SK-N-SH (cell line): ENCODE data around the gene MYD88. TPM values are rescaled to one million over a fixed set of nuclear protein-coding genes. Genes with fewer than 3 reads are reported as not detected.

Experiments used
- CTCF ChIA-PET: fragments of 300-600, 350-600 bp; formaldehyde crosslinking; extraction: SDS; loops from one replicate; lab custom pipeline; 2021; lab: Yijun Ruan, JAX
- POLR2A ChIA-PET: fragments of 350-600 bp; sonication (Branson Sonifier 250); formaldehyde crosslinking; extraction: SDS; loops from one replicate; lab custom pipeline; 2020; ENCODE audit warnings: antibody characterized with exemption, inconsistent platforms; lab: Yijun Ruan, JAX
- DNase-seq: peaks from one replicate; pipeline ENCODE4 v3.0.0; 2012
- H2AFZ ChIP-seq: fragments of 200-600 bp; sonication (generic); 2 replicates; pipeline ENCODE4 v1.8.1; 2016; ENCODE audit warnings: antibody characterized with exemption, mild to moderate bottlenecking, low read depth
- H3F3A ChIP-seq: fragments of 200-600 bp; sonication (generic); replicated peaks from 2 replicates; pipeline ENCODE3; 2016; ENCODE audit warnings: antibody characterized with exemption, mild to moderate bottlenecking; ENCODE audit not compliant: insufficient read depth
- H3K27ac ChIP-seq, 2 experiments: fragments of 200-500 bp in 1 of 2; fragments of 200-600 bp in 1 of 2; sonication (Bioruptor generic) in 1 of 2; sonication (generic), shearing (Covaris generic) in 1 of 2; 2 replicates each; pipeline versions ENCODE4 v1.5.1 to v1.6.1; 2014 to 2016; ENCODE audit warnings: low read depth in 2 of 2, inconsistent platforms in 1 of 2, low read length in 1 of 2, mild to moderate bottlenecking in 1 of 2, mixed read lengths in 1 of 2
- H3K27me3 ChIP-seq: fragments of 200-600 bp; sonication (generic), shearing (Covaris generic); 2 replicates; pipeline ENCODE4 v1.6.1; 2016; ENCODE audit warnings: mixed run types; ENCODE audit not compliant: insufficient read depth
- H3K36me3 ChIP-seq, 2 experiments: fragments of 200-500 bp in 1 of 2; fragments of 200-600 bp in 1 of 2; sonication (Bioruptor generic) in 1 of 2; sonication (generic) in 1 of 2; replicated peaks in 1 of 2; 2 replicates each; pipeline versions ENCODE3 to v1.5.1; 2014 to 2016; ENCODE audit warnings: low read length in 1 of 2, mild to moderate bottlenecking in 1 of 2; ENCODE audit not compliant: insufficient read depth in 2 of 2, control insufficient read depth in 1 of 2
- H3K4me1 ChIP-seq, 2 experiments: fragments of 200-500 bp in 1 of 2; fragments of 200-600 bp in 1 of 2; sonication (Bioruptor generic) in 1 of 2; sonication (generic), shearing (Covaris generic) in 1 of 2; 2 replicates each; pipeline versions ENCODE4 v1.5.1 to v1.6.1; 2014 to 2016; ENCODE audit warnings: low read depth in 1 of 2, low read length in 1 of 2, mixed run types in 1 of 2; ENCODE audit not compliant: insufficient read depth in 2 of 2, control insufficient read depth in 1 of 2
- H3K4me2 ChIP-seq: fragments of 200-600 bp; sonication (generic), shearing (Covaris generic); 2 replicates; pipeline ENCODE4 v1.6.1; 2017; ENCODE audit warnings: mixed run types
- H3K4me3 ChIP-seq, 2 experiments: fragments of 200-500 bp in 1 of 2; fragments of 200-600 bp in 1 of 2; sonication (Bioruptor generic) in 1 of 2; sonication (generic), shearing (Covaris generic) in 1 of 2; 2 replicates each; pipeline versions ENCODE4 v1.5.1 to v1.8.1; 2014 to 2016; ENCODE audit warnings: low read depth in 2 of 2, inconsistent platforms in 1 of 2, low read length in 1 of 2, mild to moderate bottlenecking in 1 of 2, mixed read lengths in 1 of 2, moderate library complexity in 1 of 2
- H3K79me2 ChIP-seq: fragments of 200-600 bp; sonication (generic); 2 replicates; pipeline ENCODE4 v1.8.1; 2017; ENCODE audit warnings: mild to moderate bottlenecking; ENCODE audit not compliant: insufficient read depth
- H3K9ac ChIP-seq: fragments of 200-600 bp; sonication (generic); 2 replicates; pipeline ENCODE4 v1.6.1; 2017; ENCODE audit warnings: mixed run types
- H3K9me2 ChIP-seq: fragments of 200-600 bp; sonication (generic); 2 replicates; pipeline ENCODE4 v1.6.1; 2017; ENCODE audit warnings: mixed run types
- H3K9me3 ChIP-seq: fragments of 200-600 bp; sonication (generic); 2 replicates; pipeline ENCODE4 v1.6.1; 2017; ENCODE audit warnings: mixed run types, mild to moderate bottlenecking, moderate library complexity
- H4K20me1 ChIP-seq: fragments of 200-600 bp; sonication (generic); 2 replicates; pipeline ENCODE4 v1.6.1; 2017; ENCODE audit warnings: mild to moderate bottlenecking, mixed run types; ENCODE audit not compliant: insufficient read depth
- CHD2 ChIP-seq: fragments of 150-350 bp; IDR thresholded peaks from 2 replicates; pipeline ENCODE4 v1.6.1; 2018; ENCODE audit warnings: low read length; ENCODE audit not compliant: partially characterized antibody
- ELF1 ChIP-seq: IDR thresholded peaks from 2 replicates; pipeline ENCODE4 v1.4.0; 2012
- EP300 ChIP-seq, 2 experiments: IDR thresholded peaks; 2 replicates each; pipeline versions ENCODE4 v1.4.0 to v1.6.1; 2012; ENCODE audit warnings: borderline replicate concordance in 1 of 2, low read depth in 1 of 2, low read length in 1 of 2
- FOSL2 ChIP-seq: IDR thresholded peaks from 2 replicates; pipeline ENCODE4 v1.4.0; 2012; ENCODE audit warnings: low read depth, mild to moderate bottlenecking, moderate library complexity, borderline replicate concordance
- FOXJ3 ChIP-seq: sonication (generic); formaldehyde crosslinking; IDR thresholded peaks from 2 replicates; pipeline ENCODE4 v1.5.1; 2020; ENCODE audit warnings: mild to moderate bottlenecking, missing genetic modification reagents
- GABPA ChIP-seq: IDR thresholded peaks from 2 replicates; pipeline ENCODE4 v1.4.0; 2012; ENCODE audit warnings: low read depth, mild to moderate bottlenecking
- GATA2 ChIP-seq: sonication (generic); formaldehyde crosslinking; IDR thresholded peaks from 2 replicates; pipeline ENCODE4 v1.5.0; 2020; ENCODE audit warnings: mild to moderate bottlenecking, missing genetic modification reagents
- JUND ChIP-seq: IDR thresholded peaks from 2 replicates; pipeline ENCODE4 v1.4.0; 2012
- MEF2A ChIP-seq: IDR thresholded peaks from 2 replicates; pipeline ENCODE4 v1.4.0; 2012; ENCODE audit warnings: low read depth, borderline replicate concordance
- MXI1 ChIP-seq: IDR thresholded peaks from 2 replicates; pipeline ENCODE4 v1.6.1; 2012; ENCODE audit warnings: mild to moderate bottlenecking, low read depth, low read length, improper control_type of control experiment
- NFIC ChIP-seq: IDR thresholded peaks from 2 replicates; pipeline ENCODE4 v1.4.0; 2012; ENCODE audit warnings: borderline replicate concordance
- RAD21 ChIP-seq: IDR thresholded peaks from 2 replicates; pipeline ENCODE4 v1.6.1; 2012; ENCODE audit warnings: mild to moderate bottlenecking, low read length
- REST ChIP-seq: IDR thresholded peaks from 2 replicates; pipeline ENCODE4 v1.6.1; 2012; ENCODE audit warnings: mild to moderate bottlenecking, low read depth, low read length, moderate library complexity
- RFX5 ChIP-seq: IDR thresholded peaks from 2 replicates; pipeline ENCODE4 v1.6.1; 2012; ENCODE audit warnings: mild to moderate bottlenecking, improper control_type of control experiment, low read length
- TAF1 ChIP-seq: IDR thresholded peaks from 2 replicates; pipeline ENCODE4 v1.6.1; 2012; ENCODE audit warnings: low read depth, mild to moderate bottlenecking, low read length, moderate library complexity, borderline replicate concordance
- TEAD4 ChIP-seq: IDR thresholded peaks from 2 replicates; pipeline ENCODE4 v1.4.0; 2012; ENCODE audit warnings: mild to moderate bottlenecking, borderline replicate concordance; ENCODE audit not compliant: insufficient read depth
- ZBTB33 ChIP-seq: IDR thresholded peaks from 2 replicates; pipeline ENCODE4 v1.4.0; 2012; ENCODE audit warnings: low read depth, borderline replicate concordance
- WGBS: methylation state at CpG from one replicate; pipeline ENCODE4 v1.1.6; 2017; ENCODE audit warnings: low lambda C conversion rate; 5-methylcytosine and 5-hydroxymethylcytosine counted together
- polyA plus RNA-seq, 3 experiments: library from polyadenylated mRNA; depleted of rRNA; stranded (reverse); fragments of >200 nt; gene quantifications; 2 replicates each; pipeline ENCODE4 v1.2.3, GENCODE V29; 2012
- TF ChIP-seq, protein P1 (sequence below): fragments of 150-350 bp; IDR thresholded peaks from 2 replicates; pipeline ENCODE4 v1.6.1; 2017; ENCODE audit warnings: antibody characterized with exemption, low read length, low read depth, borderline replicate concordance
- TF ChIP-seq, protein P2 (sequence below): IDR thresholded peaks from 2 replicates; pipeline ENCODE4 v1.4.0; 2012; ENCODE audit warnings: low read depth

Gene MYD88
- polyA plus RNA-seq, 1 of the 3 experiments (the other 2 are of a cell fraction): 24.0 TPM

- no peaks in the 10 kb centered on the region for H3K9me3 ChIP-seq
- H3K27ac ChIP-seq: no peak overlapping the region
- H3K4me2 ChIP-seq: no peak overlapping the region
- no peak overlapping the region for H2AFZ ChIP-seq
- H3K79me2 ChIP-seq: peaks cover 18% of the 10 kb centered on the region
- peaks cover 2% of the 10 kb centered on the region for H3F3A ChIP-seq
- CTCF ChIA-PET: interaction anchor here (1.8 kb wide), 1 partner anchor 204 kb away, joined by 8 read pairs; the partner anchor contains the start of gene XYLB
- DNase-seq: no peak
- H3K4me1 ChIP-seq: peaks cover 8 to 16% of the 10 kb centered on the region in 2 experiments; a peak in 1 of 4 replicates
- no peaks in the 10 kb centered on the region for H3K27me3 ChIP-seq
- peaks cover 0 to 17% of the 10 kb centered on the region in 2 experiments for H3K36me3 ChIP-seq
- WGBS: 82% methylated on average over 1 of the region's 1 CpG
- no peaks in the 10 kb centered on the region for H4K20me1 ChIP-seq
- TF ChIP-seq RAD21: no peak
- no peak for TF ChIP-seq MXI1
- no peak for TF ChIP-seq FOXJ3
- TF ChIP-seq CHD2: no peak
- TF ChIP-seq ZBTB33: no peak
- TF ChIP-seq, protein P1, sequence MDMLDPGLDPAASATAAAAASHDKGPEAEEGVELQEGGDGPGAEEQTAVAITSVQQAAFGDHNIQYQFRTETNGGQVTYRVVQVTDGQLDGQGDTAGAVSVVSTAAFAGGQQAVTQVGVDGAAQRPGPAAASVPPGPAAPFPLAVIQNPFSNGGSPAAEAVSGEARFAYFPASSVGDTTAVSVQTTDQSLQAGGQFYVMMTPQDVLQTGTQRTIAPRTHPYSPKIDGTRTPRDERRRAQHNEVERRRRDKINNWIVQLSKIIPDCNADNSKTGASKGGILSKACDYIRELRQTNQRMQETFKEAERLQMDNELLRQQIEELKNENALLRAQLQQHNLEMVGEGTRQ: no peak
- no peak for TF ChIP-seq FOSL2
- no peak for TF ChIP-seq EP300 (IDR thresholded peaks at IDR 0.05; ENCODE audit: borderline replicate concordance in 1 of 2, low read depth in 1 of 2, low read length in 1 of 2)
- no peak for TF ChIP-seq TEAD4
- TF ChIP-seq, all 33 proteins: peak for 0
- POLR2A ChIA-PET: no interaction called here
- Histone ChIP-seq H3K9me2 (no peaks in the 10 kb centered on the region), H3K9ac (no peak overlapping the region), H3K4me3 (no peak overlapping the region)
Observed at GRCh38 chr3:38142959-38143358, 4.5 kb downstream of the MYD88 start.

GRCh38 chr3:38143511-38143910 lies 5.0 kb downstream of the MYD88 start:
- no peaks in the 10 kb centered on the region for H3F3A ChIP-seq
- ChIA-PET CTCF (no interaction called here), POLR2A (no interaction called here)
- no peak overlapping the region for H3K4me2 ChIP-seq
- H3K4me1 ChIP-seq: peaks cover 5 to 12% of the 10 kb centered on the region in 2 experiments; a peak in 1 of 4 replicates
- peaks cover 0 to 17% of the 10 kb centered on the region in 2 experiments for H3K36me3 ChIP-seq
- H3K27me3 ChIP-seq: no peaks in the 10 kb centered on the region
- TF ChIP-seq NFIC (no peak), ZBTB33 (no peak), ELF1 (no peak), MEF2A (no peak), RFX5 (no peak), GABPA (no peak), JUND (no peak), TAF1 (no peak), RAD21 (no peak), EP300 (IDR thresholded peaks at IDR 0.05; ENCODE audit: borderline replicate concordance in 1 of 2, low read depth in 1 of 2, low read length in 1 of 2) (no peak), REST (no peak), FOXJ3 (no peak), GATA2 (CRISPR knock-in tag) (no peak)
- TF ChIP-seq, protein P2, sequence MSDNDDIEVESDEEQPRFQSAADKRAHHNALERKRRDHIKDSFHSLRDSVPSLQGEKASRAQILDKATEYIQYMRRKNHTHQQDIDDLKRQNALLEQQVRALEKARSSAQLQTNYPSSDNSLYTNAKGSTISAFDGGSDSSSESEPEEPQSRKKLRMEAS: no peak
- no peak for DNase-seq
- no peak overlapping the region for H3K27ac ChIP-seq
- no peak overlapping the region for H3K9ac ChIP-seq
- no peaks in the 10 kb centered on the region for H4K20me1 ChIP-seq
- H3K79me2 ChIP-seq: peaks cover 18% of the 10 kb centered on the region
- H3K9me3 ChIP-seq: no peaks in the 10 kb centered on the region
- no peak overlapping the region for H2AFZ ChIP-seq
- H3K9me2 ChIP-seq: no peaks in the 10 kb centered on the region
- 67% methylated on average over 3 of the region's 3 CpGs for WGBS
- no peak overlapping the region for H3K4me3 ChIP-seq
